ENCODE results near the gene TPM1. TPM values are rescaled to one million over a fixed set of nuclear protein-coding genes. Genes with fewer than 3 reads are reported as not detected.

Gene TPM1
- total RNA-seq = 122 TPM

GRCh38 chr15:63041974-63042876 lies at the start of gene TPM1:
TPM1 (plus strand) TSS chr15:63042747; CDS start chr15:63042830, 83 bp downstream.

Other genes with a start within 250 kb of the TPM1 start
- gene LACTB, start 79.1 kb downstream of the TPM1 start, total RNA-seq = 16.1 TPM
- 24.7 TPM for gene RPS27L, start 114.7 kb downstream of the TPM1 start, total RNA-seq
- 112 TPM for gene RAB8B, start 146.9 kb downstream of the TPM1 start, total RNA-seq
- 21.2 TPM for gene APH1B, start 234.9 kb downstream of the TPM1 start, total RNA-seq

Measured in diencephalon (tissue), 1 donor.